HG02973 (cell line): ENCODE results near the gene HLA-DQB2.
"Not testable (repeated sequence)": the region's sequence is repeated elsewhere in the genome, so short reads cannot be mapped to it uniquely, and the experiment has no call there.

Experiments used
- ATAC-seq: cut with Tn5 transposase; IDR thresholded peaks from one replicate; pipeline ENCODE4 v1.9.1; 2021; ENCODE audit warnings: moderate library complexity; ENCODE audit not compliant: unreplicated experiment

HLA-DQB2 gene

GRCh38 chr6:32763421-32763820 is at the start of gene HLA-DQB2:
TSS of gene HLA-DQB2 (minus strand) at chr6:32763532. CDS start at chr6:32763470, 62 bp downstream.
- no peak for ATAC-seq

GRCh38 chr6:32809171-32809570 is 45.8 kb upstream of the HLA-DQB2 start:
- ATAC-seq = no peak

GRCh38 chr6:32807020-32807580 is 43.8 kb upstream of the HLA-DQB2 start:
- no peak for ATAC-seq

- ATAC-seq = not testable (repeated sequence)
These were observed 42.1 kb upstream of the HLA-DQB2 start for GRCh38 chr6:32805404-32805803.

- no peak for ATAC-seq
These were observed 40.1 kb upstream of the HLA-DQB2 start for GRCh38 chr6:32803416-32803815.

GRCh38 chr6:32799740-32800139 is 36.4 kb upstream of the HLA-DQB2 start:
- ATAC-seq = no peak

- no peak for ATAC-seq
These were observed 35.8 kb upstream of the HLA-DQB2 start for GRCh38 chr6:32799168-32799567.

GRCh38 chr6:32796848-32797776 is 33.8 kb upstream of the HLA-DQB2 start:
- no peak for ATAC-seq

GRCh38 chr6:32794510-32794909 is 31.2 kb upstream of the HLA-DQB2 start:
- no peak for ATAC-seq

- ATAC-seq = no peak
These were observed 29.6 kb upstream of the HLA-DQB2 start for GRCh38 chr6:32792901-32793435.

- no peak for ATAC-seq
These were observed 27.0 kb upstream of the HLA-DQB2 start for GRCh38 chr6:32790306-32790705.

GRCh38 chr6:32785781-32786533 is 22.6 kb upstream of the HLA-DQB2 start:
- ATAC-seq = no peak

- ATAC-seq = not testable (repeated sequence)
These were observed 19.6 kb upstream of the HLA-DQB2 start for GRCh38 chr6:32782923-32783322.

GRCh38 chr6:32779036-32779435 is 15.7 kb upstream of the HLA-DQB2 start:
- no peak for ATAC-seq

GRCh38 chr6:32775071-32775470 is 11.7 kb upstream of the HLA-DQB2 start:
- ATAC-seq = no peak

- ATAC-seq = no peak
These were observed 11.1 kb upstream of the HLA-DQB2 start for GRCh38 chr6:32774426-32774825.

GRCh38 chr6:32772656-32773055 is 9.3 kb upstream of the HLA-DQB2 start:
- no peak for ATAC-seq

- no peak for ATAC-seq
These were observed 716 bp upstream of the HLA-DQB2 start for GRCh38 chr6:32764048-32764447.

GRCh38 chr6:32761548-32761947 is 1.8 kb downstream of the HLA-DQB2 start:
- ATAC-seq = no peak

- ATAC-seq = no peak
These were observed 2.3 kb downstream of the HLA-DQB2 start for GRCh38 chr6:32761072-32761471.

- ATAC-seq = no peak
These were observed 3.7 kb downstream of the HLA-DQB2 start for GRCh38 chr6:32759669-32760068.
